ENCODE results near the gene SPC24. TPM values are rescaled to one million over a fixed set of nuclear protein-coding genes. Genes with fewer than 3 reads are reported as not detected.
"Not testable (repeated sequence)": the region's sequence is repeated elsewhere in the genome, so short reads cannot be mapped to it uniquely, and the experiment has no call there.

SPC24 gene
- total and polyA plus RNA-seq, 9 donors, result 0.47 to 2.7 (median 0.99) TPM; not detected in 1

DNA sequence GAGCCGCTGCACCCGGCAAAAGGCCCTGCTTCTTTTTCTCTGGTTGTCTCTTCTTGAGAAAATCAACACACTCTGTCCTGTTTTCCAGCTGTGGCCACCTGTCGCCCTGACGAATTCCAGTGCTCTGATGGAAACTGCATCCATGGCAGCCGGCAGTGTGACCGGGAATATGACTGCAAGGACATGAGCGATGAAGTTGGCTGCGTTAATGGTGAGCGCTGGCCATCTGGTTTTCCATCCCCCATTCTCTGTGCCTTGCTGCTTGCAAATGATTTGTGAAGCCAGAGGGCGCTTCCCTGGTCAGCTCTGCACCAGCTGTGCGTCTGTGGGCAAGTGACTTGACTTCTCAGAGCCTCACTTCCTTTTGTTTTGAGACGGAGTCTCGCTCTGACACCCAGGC lies 49.1 kb downstream of the SPC24 start:
- 31 to 70% (median 39%) methylated on average over 13 of the region's 13 CpGs for WGBS, 3 donors
- H3K4me1 ChIP-seq (ENCODE audit: insufficient read depth), result no peaks in the 10 kb centered on the region
- H3K27ac ChIP-seq, result no peak overlapping the region
- H3K4me3 ChIP-seq, result no peak overlapping the region
- H3K36me3 ChIP-seq, result peaks cover 2% of the 10 kb centered on the region
- no peak for DNase-seq
- H3K9me3 ChIP-seq, result no peaks in the 10 kb centered on the region
- no peaks in the 10 kb centered on the region for H3K27me3 ChIP-seq
- intact Hi-C loops (cut with DNase I), result loop anchor here in 2 of 4 donors (5.0 to 10.0 kb wide), 2 partner anchors 54 to 172 kb away; no protein-coding TSS in a partner anchor
- TF ChIP-seq EP300 (IDR thresholded peaks at IDR 0.05) (no peak), POLR2A (IDR thresholded peaks at IDR 0.05) (no peak)
- TF ChIP-seq, protein P1, sequence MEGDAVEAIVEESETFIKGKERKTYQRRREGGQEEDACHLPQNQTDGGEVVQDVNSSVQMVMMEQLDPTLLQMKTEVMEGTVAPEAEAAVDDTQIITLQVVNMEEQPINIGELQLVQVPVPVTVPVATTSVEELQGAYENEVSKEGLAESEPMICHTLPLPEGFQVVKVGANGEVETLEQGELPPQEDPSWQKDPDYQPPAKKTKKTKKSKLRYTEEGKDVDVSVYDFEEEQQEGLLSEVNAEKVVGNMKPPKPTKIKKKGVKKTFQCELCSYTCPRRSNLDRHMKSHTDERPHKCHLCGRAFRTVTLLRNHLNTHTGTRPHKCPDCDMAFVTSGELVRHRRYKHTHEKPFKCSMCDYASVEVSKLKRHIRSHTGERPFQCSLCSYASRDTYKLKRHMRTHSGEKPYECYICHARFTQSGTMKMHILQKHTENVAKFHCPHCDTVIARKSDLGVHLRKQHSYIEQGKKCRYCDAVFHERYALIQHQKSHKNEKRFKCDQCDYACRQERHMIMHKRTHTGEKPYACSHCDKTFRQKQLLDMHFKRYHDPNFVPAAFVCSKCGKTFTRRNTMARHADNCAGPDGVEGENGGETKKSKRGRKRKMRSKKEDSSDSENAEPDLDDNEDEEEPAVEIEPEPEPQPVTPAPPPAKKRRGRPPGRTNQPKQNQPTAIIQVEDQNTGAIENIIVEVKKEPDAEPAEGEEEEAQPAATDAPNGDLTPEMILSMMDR (IDR thresholded peaks at IDR 0.05), result no peak

GRCh38 chr19:11105014-11105636 lies 50.5 kb downstream of the SPC24 start:
- Histone ChIP-seq H3K9me3 (no peaks in the 10 kb centered on the region), H3K4me3 (no peak overlapping the region), H3K4me1 (ENCODE audit: insufficient read depth) (no peaks in the 10 kb centered on the region), H3K27me3 (no peaks in the 10 kb centered on the region), H3K27ac (no peak overlapping the region), H3K36me3 (peaks cover 2% of the 10 kb centered on the region)
- 89 to 92% (median 89%) methylated on average over 36 of the region's 36 CpGs for WGBS, 3 donors
- intact Hi-C loops (cut with DNase I), result loop anchor here in 2 of 4 donors (5.0 to 10.0 kb wide), 2 partner anchors 53 to 170 kb away; no protein-coding TSS in a partner anchor
- TF ChIP-seq EP300 (IDR thresholded peaks at IDR 0.05) (no peak), POLR2A (IDR thresholded peaks at IDR 0.05) (no peak)
- TF ChIP-seq, protein P1 (IDR thresholded peaks at IDR 0.05), result no peak
- no peak for DNase-seq

DNA sequence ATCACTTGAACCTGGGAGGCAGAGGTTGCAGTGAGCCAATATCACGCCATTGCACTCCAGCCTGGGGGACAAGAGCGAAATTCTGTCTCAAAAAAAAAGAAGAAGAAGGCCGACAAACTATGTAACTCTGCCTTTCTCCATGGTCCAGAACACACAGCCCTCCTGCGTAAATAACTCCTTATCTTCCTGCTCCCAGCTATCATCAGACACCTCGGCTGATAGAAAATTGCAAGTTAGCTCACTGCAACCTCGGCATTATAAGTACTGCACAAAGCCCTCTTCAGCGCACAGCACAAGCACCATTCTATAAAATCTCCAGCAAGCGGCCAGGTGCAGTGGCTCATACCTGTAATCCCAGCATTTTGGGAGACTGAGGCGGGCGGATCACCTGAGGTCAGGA lies 51.9 kb downstream of the SPC24 start:
- not testable (repeated sequence) for H3K9me3 ChIP-seq; H3K27ac ChIP-seq; H3K36me3 ChIP-seq; DNase-seq; H3K4me1 ChIP-seq (ENCODE audit: insufficient read depth); H3K4me3 ChIP-seq; H3K27me3 ChIP-seq
- 85 to 89% (median 85%) methylated on average over 10 of the region's 10 CpGs for WGBS, 3 donors
- intact Hi-C loops (cut with DNase I), result loop anchor here in 1 of 4 donors (10.0 kb wide), 1 partner anchor 169 kb away; no protein-coding TSS in a partner anchor

GRCh38 chr19:11102944-11103343 lies 52.6 kb downstream of the SPC24 start:
- TF ChIP-seq, protein P1 (IDR thresholded peaks at IDR 0.05), result no peak
- TF ChIP-seq POLR2A (IDR thresholded peaks at IDR 0.05) (no peak), EP300 (IDR thresholded peaks at IDR 0.05) (no peak)
- 78 to 90% (median 89%) methylated on average over 16 of the region's 16 CpGs for WGBS, 3 donors
- Histone ChIP-seq H3K27ac (no peak overlapping the region), H3K27me3 (no peaks in the 10 kb centered on the region), H3K36me3 (no peaks in the 10 kb centered on the region), H3K9me3 (no peaks in the 10 kb centered on the region), H3K4me1 (ENCODE audit: insufficient read depth) (no peaks in the 10 kb centered on the region), H3K4me3 (no peak overlapping the region)
- DNase-seq, result no peak
- intact Hi-C loops (cut with DNase I), result loop anchor here in 1 of 4 donors (10.0 kb wide), 1 partner anchor 168 kb away; no protein-coding TSS in a partner anchor

- Histone ChIP-seq H3K36me3 (no peaks in the 10 kb centered on the region), H3K4me1 (ENCODE audit: insufficient read depth) (peaks cover 2% of the 10 kb centered on the region), H3K9me3 (no peaks in the 10 kb centered on the region), H3K27me3 (no peaks in the 10 kb centered on the region), H3K4me3 (no peak overlapping the region), H3K27ac (no peak overlapping the region)
- intact Hi-C loops (cut with DNase I), result loop anchor here in 1 of 4 donors (10.0 kb wide), 1 partner anchor 166 kb away; no protein-coding TSS in a partner anchor
- 85 to 87% (median 86%) methylated on average over 5 of the region's 5 CpGs for WGBS, 3 donors
- TF ChIP-seq EP300 (IDR thresholded peaks at IDR 0.05), result no peak
- TF ChIP-seq, protein P1 (IDR thresholded peaks at IDR 0.05), result no peak
- no peak for TF ChIP-seq POLR2A (IDR thresholded peaks at IDR 0.05)
- DNase-seq, result no peak
These were observed 54.5 kb downstream of the SPC24 start for GRCh38 chr19:11101057-11101456.
